Liver (tissue), 9 donors: ENCODE results near the gene ITPKB. TPM values are rescaled to one million over a fixed set of nuclear protein-coding genes. Genes with fewer than 3 reads are reported as not detected.

Source experiments
- DNase-seq: peaks from one replicate; pipeline ENCODE4 v3.0.0-alpha.2; 2017; ENCODE audit warnings: low spot score
- H3K27ac ChIP-seq, 2 donors: one replicate each; pipeline ENCODE4 v1.7.0; 2013; ENCODE audit warnings: inconsistent platforms in 2 of 2, low read length in 2 of 2, control low read depth in 1 of 2, low read depth in 1 of 2, mild to moderate bottlenecking in 1 of 2
- H3K27me3 ChIP-seq, 4 donors: one replicate each; pipeline versions ENCODE4 v1.6.1 to v1.7.0; 2013; ENCODE audit warnings: low read length in 3 of 4, inconsistent platforms in 1 of 4, mild to moderate bottlenecking in 1 of 4, moderate library complexity in 1 of 4; ENCODE audit not compliant: control insufficient read depth in 4 of 4, insufficient read depth in 4 of 4
- H3K36me3 ChIP-seq, 4 donors: one replicate each; pipeline versions ENCODE4 v1.6.1 to v1.7.0; 2013; ENCODE audit warnings: low read length in 3 of 4, mild to moderate bottlenecking in 3 of 4, low read depth in 1 of 4, moderate library complexity in 1 of 4; ENCODE audit not compliant: control insufficient read depth in 4 of 4, insufficient read depth in 3 of 4
- H3K4me1 ChIP-seq, 4 donors: one replicate each; pipeline versions ENCODE4 v1.6.1 to v1.7.0; 2013; ENCODE audit warnings: low read length in 3 of 4, mild to moderate bottlenecking in 3 of 4, moderate library complexity in 1 of 4; ENCODE audit not compliant: control insufficient read depth in 4 of 4, insufficient read depth in 4 of 4
- H3K4me3 ChIP-seq, 3 donors: one replicate each; pipeline versions ENCODE4 v1.6.1 to v1.7.0; 2013; ENCODE audit warnings: low read length in 3 of 3, control low read depth in 1 of 3, low read depth in 1 of 3, mild to moderate bottlenecking in 1 of 3
- H3K9ac ChIP-seq, 2 donors: one replicate each; pipeline ENCODE4 v1.7.0; 2013; ENCODE audit warnings: low read length in 2 of 2, mild to moderate bottlenecking in 2 of 2, moderate library complexity in 2 of 2, control low read depth in 1 of 2, low read depth in 1 of 2
- H3K9me3 ChIP-seq, 4 donors: one replicate each; pipeline versions ENCODE4 v1.6.1 to v1.7.0; 2013; ENCODE audit warnings: low read length in 3 of 4; ENCODE audit not compliant: control insufficient read depth in 4 of 4
- ATF3 ChIP-seq: IDR thresholded peaks from 2 replicates; pipeline ENCODE4 v1.6.1; 2016; ENCODE audit warnings: antibody characterized with exemption
- EGR1 ChIP-seq, 2 donors: IDR thresholded peaks; 2 replicates each; pipeline ENCODE4 v1.6.1; 2016 to 2018; ENCODE audit warnings: antibody characterized with exemption in 2 of 2, low read depth in 2 of 2
- FOXA1 ChIP-seq: IDR thresholded peaks from 2 replicates; pipeline ENCODE4 v1.6.1; 2016; ENCODE audit warnings: antibody characterized with exemption
- FOXA2 ChIP-seq: IDR thresholded peaks from 2 replicates; pipeline ENCODE4 v1.6.1; 2016; ENCODE audit warnings: antibody characterized with exemption
- GABPA ChIP-seq, 2 donors: IDR thresholded peaks in 1 of 2; conservative IDR thresholded peaks in 1 of 2; 2 replicates each; pipeline ENCODE4 v1.6.1; 2016; ENCODE audit warnings: antibody characterized with exemption in 2 of 2, mild to moderate bottlenecking in 1 of 2, moderate library complexity in 1 of 2
- HNF4A ChIP-seq, 2 donors: conservative IDR thresholded peaks; 2 replicates each; pipeline ENCODE4 v1.6.1; 2016; ENCODE audit warnings: antibody characterized with exemption in 2 of 2, mild to moderate bottlenecking in 2 of 2
- HNF4G ChIP-seq: IDR thresholded peaks from 2 replicates; pipeline ENCODE4 v1.6.1; 2016; ENCODE audit warnings: antibody characterized with exemption
- JUND ChIP-seq, 2 donors: IDR thresholded peaks; 2 replicates each; pipeline ENCODE4 v1.6.1; 2016; ENCODE audit warnings: antibody characterized with exemption in 2 of 2
- NR2F2 ChIP-seq: IDR thresholded peaks from 2 replicates; pipeline ENCODE4 v1.6.1; 2016; ENCODE audit warnings: antibody characterized with exemption
- RAD21 ChIP-seq, 2 donors: IDR thresholded peaks; 2 replicates each; pipeline ENCODE4 v1.6.1; 2016; ENCODE audit warnings: antibody characterized with exemption in 2 of 2, mild to moderate bottlenecking in 2 of 2
- RXRA ChIP-seq, 2 donors: IDR thresholded peaks; 2 replicates each; pipeline ENCODE4 v1.6.1; 2017 to 2018; ENCODE audit warnings: antibody characterized with exemption in 2 of 2, mild to moderate bottlenecking in 1 of 2
- SP1 ChIP-seq: IDR thresholded peaks from 2 replicates; pipeline ENCODE4 v1.6.1; 2018; ENCODE audit warnings: antibody characterized with exemption, mild to moderate bottlenecking
- TAF1 ChIP-seq: conservative IDR thresholded peaks from 2 replicates; pipeline ENCODE4 v1.6.1; 2016; ENCODE audit warnings: antibody characterized with exemption, mild to moderate bottlenecking
- YY1 ChIP-seq: IDR thresholded peaks from 2 replicates; pipeline ENCODE4 v1.6.1; 2016; ENCODE audit warnings: antibody characterized with exemption, mild to moderate bottlenecking
- WGBS: extraction: QIAGEN DNeasy Blood & Tissue Kit; methylation state at CpG from one replicate; pipeline ENCODE4 v1.1.7; 2013; 5-methylcytosine and 5-hydroxymethylcytosine counted together
- polyA plus RNA-seq, 2 donors: library from polyadenylated mRNA; stranded (reverse) in 1 of 2; unstranded in 1 of 2; fragments of 200-250 nt in 1 of 2; fragments of >200 nt in 1 of 2; fragmentation: Nextera tagmentation in 1 of 2; extraction: Ambion mirVana in 1 of 2; gene quantifications; one replicate each; pipeline versions ENCODE4 v1.2.1 to v1.2.3, GENCODE V29; 2013 to 2015
- total RNA-seq, 2 donors: library from RNA; depleted of rRNA; stranded (reverse); fragments of >200 nt; gene quantifications; one replicate each; pipeline ENCODE4 v1.2.3, GENCODE V29; 2014
- TF ChIP-seq, protein P1 (sequence below): IDR thresholded peaks from 2 replicates; pipeline ENCODE4 v1.6.1; 2016; ENCODE audit warnings: antibody characterized with exemption
- TF ChIP-seq, protein P2 (sequence below): fragments of 150-350 bp; IDR thresholded peaks from 2 replicates; pipeline ENCODE4 v1.5.1; 2017; ENCODE audit warnings: improper control_type of control experiment, low read depth, low read length; ENCODE audit not compliant: missing input control
- TF ChIP-seq, protein P3 (sequence below): IDR thresholded peaks from 2 replicates; pipeline ENCODE4 v1.6.1; 2016; ENCODE audit warnings: antibody characterized with exemption, mild to moderate bottlenecking
- TF ChIP-seq, protein P4 (sequence below): IDR thresholded peaks from 2 replicates; pipeline ENCODE4 v1.6.1; 2016; ENCODE audit warnings: antibody characterized with exemption
- donor health status: healthy.
- donor health status: healthy.
- donor health status: healthy.
- donor health status: healthy.
- donor health status: healthy.

The ITPKB gene
- total and polyA plus RNA-seq, 4 donors, result 0.61 to 5.8 (median 3.7) TPM

GRCh38 chr1:226733876-226734275 is 5.2 kb downstream of the ITPKB start:
- 82% methylated on average over 4 of the region's 4 CpGs for WGBS
- H3K9me3 ChIP-seq, result no peaks in the 10 kb centered on the region
- H3K36me3 ChIP-seq, result no peaks in the 10 kb centered on the region
- peaks cover 0 to 2% (median 0%) of the 10 kb centered on the region in 4 donors for H3K27me3 ChIP-seq
- DNase-seq, result no peak
- H3K4me3 ChIP-seq, result no peak overlapping the region
- H3K9ac ChIP-seq, result no peak overlapping the region
- H3K4me1 ChIP-seq, result peaks cover 16 to 32% (median 18%) of the 10 kb centered on the region in 4 donors
- H3K27ac ChIP-seq, result no peak overlapping the region
- TF ChIP-seq NR2F2 (no peak), FOXA1 (no peak), YY1 (no peak), RAD21 (IDR thresholded peaks at IDR 0.05) (no peak), HNF4A (conservative IDR thresholded peaks at IDR 0.05) (no peak), SP1 (no peak), JUND (IDR thresholded peaks at IDR 0.05) (no peak)
- TF ChIP-seq, protein P1, sequence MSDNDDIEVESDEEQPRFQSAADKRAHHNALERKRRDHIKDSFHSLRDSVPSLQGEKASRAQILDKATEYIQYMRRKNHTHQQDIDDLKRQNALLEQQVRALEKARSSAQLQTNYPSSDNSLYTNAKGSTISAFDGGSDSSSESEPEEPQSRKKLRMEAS, result no peak
- TF ChIP-seq, protein P2, sequence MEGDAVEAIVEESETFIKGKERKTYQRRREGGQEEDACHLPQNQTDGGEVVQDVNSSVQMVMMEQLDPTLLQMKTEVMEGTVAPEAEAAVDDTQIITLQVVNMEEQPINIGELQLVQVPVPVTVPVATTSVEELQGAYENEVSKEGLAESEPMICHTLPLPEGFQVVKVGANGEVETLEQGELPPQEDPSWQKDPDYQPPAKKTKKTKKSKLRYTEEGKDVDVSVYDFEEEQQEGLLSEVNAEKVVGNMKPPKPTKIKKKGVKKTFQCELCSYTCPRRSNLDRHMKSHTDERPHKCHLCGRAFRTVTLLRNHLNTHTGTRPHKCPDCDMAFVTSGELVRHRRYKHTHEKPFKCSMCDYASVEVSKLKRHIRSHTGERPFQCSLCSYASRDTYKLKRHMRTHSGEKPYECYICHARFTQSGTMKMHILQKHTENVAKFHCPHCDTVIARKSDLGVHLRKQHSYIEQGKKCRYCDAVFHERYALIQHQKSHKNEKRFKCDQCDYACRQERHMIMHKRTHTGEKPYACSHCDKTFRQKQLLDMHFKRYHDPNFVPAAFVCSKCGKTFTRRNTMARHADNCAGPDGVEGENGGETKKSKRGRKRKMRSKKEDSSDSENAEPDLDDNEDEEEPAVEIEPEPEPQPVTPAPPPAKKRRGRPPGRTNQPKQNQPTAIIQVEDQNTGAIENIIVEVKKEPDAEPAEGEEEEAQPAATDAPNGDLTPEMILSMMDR, result no peak

DNA sequence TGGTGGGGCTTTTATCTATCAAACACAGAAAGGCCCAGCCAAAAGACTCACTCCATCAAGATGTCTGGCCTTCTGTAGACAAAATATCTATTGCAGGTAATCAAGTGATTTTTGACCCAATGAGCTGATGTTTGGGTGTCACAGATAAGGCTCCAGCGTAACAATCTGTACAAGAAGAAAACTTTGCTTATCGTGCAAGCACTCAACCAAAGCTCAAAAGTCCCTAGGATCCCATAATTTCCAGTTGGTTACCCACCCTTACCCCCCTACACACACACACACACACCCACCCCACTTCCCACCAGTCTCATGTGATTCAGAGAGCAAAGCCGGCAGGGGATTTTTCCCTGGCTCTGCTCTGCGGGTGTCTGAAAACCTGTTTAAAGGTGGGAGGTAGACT is 5.8 kb downstream of the ITPKB start:
- Histone ChIP-seq H3K9me3 (no peaks in the 10 kb centered on the region), H3K36me3 (no peaks in the 10 kb centered on the region), H3K27ac (no peak overlapping the region), H3K27me3 (peaks cover 0 to 2% (median 0%) of the 10 kb centered on the region in 4 donors), H3K4me1 (peaks cover 11 to 26% (median 14%) of the 10 kb centered on the region in 4 donors), H3K4me3 (no peak overlapping the region), H3K9ac (no peak overlapping the region)
- DNase-seq, result no peak
- no peak for TF ChIP-seq ATF3
- TF ChIP-seq, protein P1, result no peak
- TF ChIP-seq RAD21 (IDR thresholded peaks at IDR 0.05), result no peak
- no peak for TF ChIP-seq NR2F2
- TF ChIP-seq, protein P2, result no peak
- no peak for TF ChIP-seq HNF4A (conservative IDR thresholded peaks at IDR 0.05)
- no peak for TF ChIP-seq TAF1
- TF ChIP-seq GABPA (IDR thresholded peaks at IDR 0.05 in 1 of 2, conservative IDR thresholded peaks at IDR 0.05 in 1 of 2), result no peak
- TF ChIP-seq RXRA (IDR thresholded peaks at IDR 0.05), result no peak
- TF ChIP-seq SP1, result no peak
- TF ChIP-seq, protein P3, sequence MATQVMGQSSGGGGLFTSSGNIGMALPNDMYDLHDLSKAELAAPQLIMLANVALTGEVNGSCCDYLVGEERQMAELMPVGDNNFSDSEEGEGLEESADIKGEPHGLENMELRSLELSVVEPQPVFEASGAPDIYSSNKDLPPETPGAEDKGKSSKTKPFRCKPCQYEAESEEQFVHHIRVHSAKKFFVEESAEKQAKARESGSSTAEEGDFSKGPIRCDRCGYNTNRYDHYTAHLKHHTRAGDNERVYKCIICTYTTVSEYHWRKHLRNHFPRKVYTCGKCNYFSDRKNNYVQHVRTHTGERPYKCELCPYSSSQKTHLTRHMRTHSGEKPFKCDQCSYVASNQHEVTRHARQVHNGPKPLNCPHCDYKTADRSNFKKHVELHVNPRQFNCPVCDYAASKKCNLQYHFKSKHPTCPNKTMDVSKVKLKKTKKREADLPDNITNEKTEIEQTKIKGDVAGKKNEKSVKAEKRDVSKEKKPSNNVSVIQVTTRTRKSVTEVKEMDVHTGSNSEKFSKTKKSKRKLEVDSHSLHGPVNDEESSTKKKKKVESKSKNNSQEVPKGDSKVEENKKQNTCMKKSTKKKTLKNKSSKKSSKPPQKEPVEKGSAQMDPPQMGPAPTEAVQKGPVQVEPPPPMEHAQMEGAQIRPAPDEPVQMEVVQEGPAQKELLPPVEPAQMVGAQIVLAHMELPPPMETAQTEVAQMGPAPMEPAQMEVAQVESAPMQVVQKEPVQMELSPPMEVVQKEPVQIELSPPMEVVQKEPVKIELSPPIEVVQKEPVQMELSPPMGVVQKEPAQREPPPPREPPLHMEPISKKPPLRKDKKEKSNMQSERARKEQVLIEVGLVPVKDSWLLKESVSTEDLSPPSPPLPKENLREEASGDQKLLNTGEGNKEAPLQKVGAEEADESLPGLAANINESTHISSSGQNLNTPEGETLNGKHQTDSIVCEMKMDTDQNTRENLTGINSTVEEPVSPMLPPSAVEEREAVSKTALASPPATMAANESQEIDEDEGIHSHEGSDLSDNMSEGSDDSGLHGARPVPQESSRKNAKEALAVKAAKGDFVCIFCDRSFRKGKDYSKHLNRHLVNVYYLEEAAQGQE, result no peak
- TF ChIP-seq HNF4G, result no peak
- no peak for TF ChIP-seq YY1
- no peak for TF ChIP-seq EGR1 (IDR thresholded peaks at IDR 0.05; ENCODE audit: low read depth in 2 of 2)
- no peak for TF ChIP-seq FOXA2
- TF ChIP-seq, protein P4, sequence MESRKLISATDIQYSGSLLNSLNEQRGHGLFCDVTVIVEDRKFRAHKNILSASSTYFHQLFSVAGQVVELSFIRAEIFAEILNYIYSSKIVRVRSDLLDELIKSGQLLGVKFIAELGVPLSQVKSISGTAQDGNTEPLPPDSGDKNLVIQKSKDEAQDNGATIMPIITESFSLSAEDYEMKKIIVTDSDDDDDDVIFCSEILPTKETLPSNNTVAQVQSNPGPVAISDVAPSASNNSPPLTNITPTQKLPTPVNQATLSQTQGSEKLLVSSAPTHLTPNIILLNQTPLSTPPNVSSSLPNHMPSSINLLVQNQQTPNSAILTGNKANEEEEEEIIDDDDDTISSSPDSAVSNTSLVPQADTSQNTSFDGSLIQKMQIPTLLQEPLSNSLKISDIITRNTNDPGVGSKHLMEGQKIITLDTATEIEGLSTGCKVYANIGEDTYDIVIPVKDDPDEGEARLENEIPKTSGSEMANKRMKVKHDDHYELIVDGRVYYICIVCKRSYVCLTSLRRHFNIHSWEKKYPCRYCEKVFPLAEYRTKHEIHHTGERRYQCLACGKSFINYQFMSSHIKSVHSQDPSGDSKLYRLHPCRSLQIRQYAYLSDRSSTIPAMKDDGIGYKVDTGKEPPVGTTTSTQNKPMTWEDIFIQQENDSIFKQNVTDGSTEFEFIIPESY, result no peak
- 71% methylated on average over 4 of the region's 4 CpGs for WGBS
